Vagina (tissue), 2 donors: ENCODE measurements around the gene GNRH2.

Source experiments
- CTCF ChIP-seq, 3 experiments: fragments of 450-650 bp in 2 of 3; fragments of 200-600 bp in 1 of 3; sonication (generic) in 1 of 3; IDR thresholded peaks; one replicate each; pipeline ENCODE4 v1.5.1; 2017 to 2019; ENCODE audit warnings: antibody characterized with exemption in 3 of 3, mild to moderate bottlenecking in 2 of 3, moderate library complexity in 2 of 3
- POLR2A ChIP-seq, 2 donors: fragments of 450-650 bp; IDR thresholded peaks; one replicate each; pipeline ENCODE4 v1.6.1; 2017; ENCODE audit warnings: antibody characterized with exemption in 2 of 2, mild to moderate bottlenecking in 2 of 2, moderate library complexity in 2 of 2
- POLR2AphosphoS5 ChIP-seq, 2 donors: sonication (generic); formaldehyde crosslinking; IDR thresholded peaks; one replicate each; pipeline ENCODE4 v1.9.0; 2017; ENCODE audit warnings: antibody characterized with exemption in 2 of 2, mild to moderate bottlenecking in 2 of 2, low read depth in 1 of 2; ENCODE audit not compliant: insufficient read depth in 1 of 2

GRCh38 chr20:3039426-3039825 lies 4.0 kb upstream of the GNRH2 start:
- TF ChIP-seq CTCF (IDR thresholded peaks at IDR 0.05) (no peak), POLR2AphosphoS5 (IDR thresholded peaks at IDR 0.05; ENCODE audit: insufficient read depth in 1 of 2, low read depth in 1 of 2) (no peak), POLR2A (IDR thresholded peaks at IDR 0.05) (no peak)
